Epithelial cell of prostate (primary cell): ENCODE results near the gene AP2A2.
A peak's percentile ranks its signal among the peaks of the same experiment; 100 is the strongest.
"Not testable (repeated sequence)": the region's sequence is repeated elsewhere in the genome, so short reads cannot be mapped to it uniquely, and the experiment has no call there.

Source experiments
- DNase-seq: peaks from one replicate; pipeline ENCODE4 v3.0.0-alpha.2; 2011; ENCODE audit warnings: low read depth, low spot score
- H3K27ac ChIP-seq: fragments of 450-650 bp; 2 replicates; pipeline ENCODE4 v1.5.1; 2017; ENCODE audit warnings: mild to moderate bottlenecking

AP2A2 gene

DNA sequence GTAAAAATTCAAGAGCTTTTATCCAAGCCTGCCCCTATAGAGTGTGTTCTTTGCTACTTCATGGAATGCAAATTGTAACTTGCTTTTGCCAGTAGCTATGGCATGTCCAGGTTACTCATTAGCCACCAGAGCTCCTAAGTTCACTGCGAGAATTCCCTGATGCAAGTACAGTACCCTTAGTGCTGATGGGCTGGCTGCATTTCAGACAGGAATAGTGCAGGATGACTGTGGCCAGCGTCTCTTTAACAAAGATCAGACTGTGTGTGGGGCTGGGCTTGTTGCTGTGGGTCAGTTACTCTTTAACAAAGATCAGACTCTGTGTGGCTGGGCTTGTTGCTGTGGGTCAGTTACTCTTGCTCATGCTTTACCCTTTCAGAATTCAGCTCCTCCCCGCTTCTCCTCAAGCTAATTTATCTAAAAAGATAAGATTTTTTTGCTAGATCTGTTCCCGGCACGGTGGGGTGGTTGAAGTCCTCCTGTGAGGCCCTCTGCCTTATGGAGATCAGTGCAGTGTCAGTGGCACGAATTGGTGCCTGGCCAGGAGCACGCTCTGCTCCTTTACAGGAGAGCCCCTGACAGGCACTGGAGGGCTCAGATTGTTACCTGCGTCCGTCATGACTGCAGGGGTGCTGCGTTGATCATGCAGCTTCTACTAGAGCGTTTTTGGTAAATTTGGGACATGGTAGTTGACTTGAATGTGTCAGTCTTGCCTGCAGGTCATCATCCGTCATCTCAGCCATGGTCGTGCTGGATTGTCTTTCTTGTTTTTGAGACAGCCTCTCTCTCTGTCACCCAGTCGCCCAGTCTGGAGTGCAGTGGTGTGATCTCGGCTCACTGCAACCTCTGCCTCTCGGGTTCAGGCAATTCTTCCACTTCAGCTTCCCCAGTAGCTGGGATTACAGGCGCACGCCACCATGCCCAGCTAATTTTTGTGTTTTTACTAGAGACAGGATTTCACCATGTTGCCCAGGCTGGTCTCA is 27.0 kb downstream of the AP2A2 start:
- H3K27ac ChIP-seq = no peak overlapping the region

DNA sequence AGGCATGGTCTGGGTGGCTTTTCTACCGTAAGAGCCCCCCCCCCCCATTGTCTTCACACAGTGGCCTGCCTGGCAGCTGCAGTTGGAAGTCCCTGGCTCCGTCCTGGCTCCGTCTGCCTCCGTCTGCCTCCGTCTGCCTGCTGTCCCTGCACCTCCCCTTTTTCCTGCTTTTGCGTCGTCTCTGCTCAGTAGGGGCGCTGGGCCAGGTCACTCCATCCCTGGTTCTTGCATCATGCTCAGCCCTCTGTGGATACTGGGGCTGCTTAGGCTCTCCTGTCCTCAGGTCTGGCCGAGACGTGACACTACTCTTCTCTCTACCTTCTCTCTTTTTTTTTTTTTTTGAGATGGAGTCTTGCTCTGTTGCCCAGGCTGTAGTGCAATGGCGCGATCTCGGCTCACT is 27.8 kb downstream of the AP2A2 start:
- no peak overlapping the region for H3K27ac ChIP-seq
- no peak for DNase-seq

More for the DNA sequence above, 27.0 kb downstream of the AP2A2 start:
- DNase-seq = no peak

DNA sequence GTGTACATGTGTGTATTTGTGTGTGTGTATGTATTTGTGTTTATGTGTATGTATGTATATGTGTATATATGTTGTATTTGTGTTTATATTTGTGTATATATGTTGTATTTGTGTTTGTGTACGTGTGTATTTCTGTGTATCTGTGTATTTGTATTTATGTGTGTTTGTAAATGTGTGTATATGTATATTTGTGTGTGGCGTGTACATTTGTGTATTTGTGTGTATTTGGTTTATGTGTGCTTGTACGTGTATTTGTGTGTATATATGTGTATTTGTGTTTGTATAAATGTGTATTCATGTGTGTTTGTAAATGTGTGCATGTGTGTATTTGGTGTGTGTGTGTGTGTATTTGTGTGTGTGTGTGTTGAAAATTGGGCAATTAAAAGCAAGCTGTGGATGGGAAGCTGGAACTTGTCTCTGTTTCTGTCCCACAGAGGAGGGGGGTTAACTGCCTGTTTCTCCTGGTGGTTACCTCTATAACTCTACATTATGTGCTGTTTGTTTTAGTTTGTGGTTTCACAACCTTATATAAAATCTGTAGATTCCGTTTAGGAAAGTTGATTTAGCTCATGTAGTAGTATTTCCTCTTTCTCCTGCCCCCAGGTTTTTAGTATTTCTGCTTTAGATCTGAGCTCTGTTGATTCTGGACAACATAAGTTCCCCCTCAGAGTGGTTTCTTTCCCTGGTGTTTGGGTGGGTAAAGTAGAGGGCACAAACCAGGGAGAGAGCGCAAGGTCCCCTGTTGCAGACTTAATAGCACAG is 28.9 kb downstream of the AP2A2 start:
- DNase-seq = no peak
- no peak overlapping the region for H3K27ac ChIP-seq

DNA sequence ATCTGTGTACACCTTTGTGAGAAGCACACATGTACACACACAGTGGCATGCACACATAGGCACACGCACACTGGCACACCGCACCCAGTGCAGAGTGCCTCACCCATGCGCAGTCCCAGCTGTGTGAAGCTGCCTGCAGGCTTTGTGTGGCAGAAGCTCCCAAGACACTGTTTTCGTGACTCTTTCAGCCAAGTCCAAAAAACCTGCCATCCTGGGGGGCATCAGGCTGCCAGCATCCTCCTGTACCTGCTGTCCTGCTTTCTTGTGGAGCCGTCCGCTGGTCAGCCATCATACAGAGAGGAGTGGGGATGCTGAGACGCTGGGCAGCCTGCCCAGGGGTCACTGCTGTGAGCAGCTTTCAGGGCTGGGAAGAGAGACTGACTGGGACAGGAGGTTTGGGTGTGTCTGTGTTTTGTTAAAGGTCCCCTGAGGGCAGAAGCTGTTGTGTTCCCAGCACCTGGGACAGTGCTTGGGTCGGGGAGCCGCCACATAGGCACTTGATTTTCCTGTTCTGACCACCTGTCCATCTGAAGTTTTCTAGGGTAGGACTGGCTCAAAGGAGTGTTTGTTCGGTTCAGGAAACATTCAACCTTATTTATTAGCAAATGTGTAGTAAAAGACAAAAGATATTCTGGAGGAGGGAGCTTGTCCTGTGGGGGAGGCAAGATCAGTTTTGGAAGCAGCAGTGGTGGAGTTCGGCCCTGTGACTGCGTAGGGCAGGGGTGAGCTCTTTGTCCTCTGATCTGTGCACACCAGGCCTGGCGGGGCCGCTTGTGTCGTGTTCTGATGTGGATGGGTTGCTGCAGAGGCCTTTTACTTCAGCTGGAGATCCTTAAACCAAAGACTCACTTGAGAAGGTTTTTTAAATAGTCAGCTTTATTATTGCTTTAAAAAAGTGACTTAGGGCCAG is 29.7 kb downstream of the AP2A2 start:
- no peak for DNase-seq
- no peak overlapping the region for H3K27ac ChIP-seq

DNA sequence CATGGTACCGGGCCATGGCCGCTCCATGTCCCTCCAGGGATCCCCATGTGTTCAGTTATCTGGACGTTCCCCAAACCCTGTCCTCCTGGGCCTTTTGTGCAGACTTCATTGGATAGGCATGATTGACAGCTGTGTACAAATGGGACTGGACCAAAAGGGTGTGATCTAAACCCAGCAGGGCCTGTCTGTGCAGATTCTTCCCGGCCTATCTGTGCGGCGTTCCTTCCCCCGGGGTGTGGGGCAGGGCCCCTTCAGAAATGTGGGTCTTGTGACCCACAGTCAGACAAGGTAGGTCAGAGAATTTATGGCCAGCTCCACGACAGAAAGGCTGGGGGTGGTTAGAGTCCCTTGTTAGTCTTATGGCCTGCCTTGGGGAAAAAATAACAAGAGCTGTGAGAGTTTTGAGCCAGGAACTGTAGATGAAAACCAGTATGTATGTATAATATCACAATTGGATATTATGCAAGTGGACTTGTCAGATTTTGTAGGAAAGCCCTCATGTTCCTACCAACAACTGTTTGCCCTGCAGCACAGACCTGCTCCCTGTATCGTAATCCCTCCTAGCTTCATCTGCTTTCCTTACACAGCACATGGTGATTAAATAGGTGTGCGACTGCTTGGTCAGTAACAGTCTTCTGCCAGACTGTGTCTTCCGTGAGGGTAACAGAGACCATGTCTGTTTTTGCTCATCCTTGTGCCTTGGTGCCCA is 31.7 kb downstream of the AP2A2 start:
- H3K27ac ChIP-seq = peak overlapping the region; percentile 14
- no peak for DNase-seq

DNA sequence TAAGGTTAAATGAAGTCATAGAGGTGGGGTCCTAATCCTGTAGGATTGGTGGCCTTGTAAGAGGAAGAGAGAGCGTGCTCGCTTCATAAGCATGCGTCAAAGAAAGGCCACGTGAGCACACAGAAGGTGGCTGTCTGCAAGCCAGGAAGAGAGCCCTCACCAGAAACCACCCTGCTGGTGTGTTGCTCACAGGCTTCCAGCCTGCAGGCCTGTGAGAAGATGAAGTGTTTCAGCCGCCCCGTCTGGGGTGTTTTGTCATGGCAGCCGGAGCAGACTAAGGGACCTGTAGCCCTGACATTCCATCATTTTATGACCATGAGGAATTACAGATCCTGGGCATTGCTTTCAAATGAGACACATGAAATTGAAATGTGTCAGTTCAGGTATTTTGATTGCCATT is 32.4 kb downstream of the AP2A2 start:
- no peak overlapping the region for H3K27ac ChIP-seq
- no peak for DNase-seq

DNA sequence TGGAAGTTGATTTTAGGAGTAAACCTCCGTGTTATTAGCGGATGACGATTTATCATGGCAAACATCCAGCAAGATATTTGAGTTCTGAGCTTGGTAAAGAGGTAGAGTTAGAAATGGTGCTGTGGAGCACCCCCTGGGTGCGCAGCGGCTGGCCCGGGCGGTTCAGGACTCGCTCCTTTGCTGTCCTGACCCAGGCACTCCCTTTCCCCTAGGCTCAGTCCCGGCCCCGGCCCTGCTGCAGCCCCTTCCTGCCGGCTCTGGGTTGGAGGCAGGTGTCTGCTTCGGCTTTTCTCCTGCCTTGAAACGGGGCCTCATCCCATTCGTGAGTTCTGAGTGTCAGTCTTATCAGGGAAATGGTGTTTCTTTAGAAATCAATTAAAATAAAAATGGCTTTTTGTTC is 33.4 kb downstream of the AP2A2 start:
- DNase-seq = no peak
- H3K27ac ChIP-seq = no peak overlapping the region

DNA sequence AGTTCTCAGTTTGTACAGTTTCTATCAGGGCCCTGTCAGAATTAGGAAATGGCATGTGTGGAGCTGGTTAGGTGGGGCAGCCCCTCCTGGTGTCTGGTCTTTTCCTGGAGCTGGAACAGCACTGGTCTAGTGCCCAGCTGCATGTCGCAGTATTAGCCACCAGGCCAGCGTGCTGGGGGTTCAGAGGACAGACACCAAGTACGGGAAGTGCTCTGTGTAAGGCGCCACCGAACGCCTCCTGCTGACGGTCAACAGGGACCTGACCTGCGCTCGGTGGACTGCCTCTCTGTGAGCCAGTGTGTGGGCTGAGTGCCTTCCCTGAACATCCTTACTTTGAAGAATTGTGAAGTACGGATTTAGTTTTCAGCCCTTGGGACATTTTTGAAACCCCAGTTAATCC is 33.9 kb downstream of the AP2A2 start:
- H3K27ac ChIP-seq = no peak overlapping the region
- DNase-seq = no peak

DNA sequence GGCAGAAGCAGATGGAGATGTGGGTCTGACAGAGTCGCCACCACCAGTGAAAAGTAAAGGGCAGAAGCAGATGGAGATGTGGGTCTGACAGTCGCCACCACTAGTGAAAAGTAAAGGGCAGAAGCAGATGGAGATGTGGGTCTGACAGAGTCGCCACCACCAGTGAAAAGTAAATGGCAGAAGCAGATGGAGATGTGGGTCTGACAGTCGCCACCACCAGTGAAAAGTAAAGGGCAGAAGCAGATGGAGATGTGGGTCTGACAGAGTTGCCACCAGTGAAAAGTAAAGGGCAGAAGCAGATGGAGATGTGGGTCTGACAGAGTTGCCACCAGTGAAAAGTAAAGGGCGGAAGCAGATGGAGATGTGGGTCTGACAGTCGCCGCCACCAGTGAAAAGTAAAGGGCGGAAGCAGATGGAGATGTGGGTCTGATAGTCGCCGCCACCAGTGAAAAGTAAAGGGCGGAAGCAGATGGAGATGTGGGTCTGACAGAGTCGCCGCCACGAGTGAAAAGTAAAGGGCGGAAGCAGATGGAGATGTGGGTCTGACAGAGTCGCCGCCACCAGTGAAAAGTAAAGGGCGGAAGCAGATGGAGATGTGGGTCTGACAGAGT is 35.7 kb downstream of the AP2A2 start:
- not testable (repeated sequence) for H3K27ac ChIP-seq, DNase-seq

DNA sequence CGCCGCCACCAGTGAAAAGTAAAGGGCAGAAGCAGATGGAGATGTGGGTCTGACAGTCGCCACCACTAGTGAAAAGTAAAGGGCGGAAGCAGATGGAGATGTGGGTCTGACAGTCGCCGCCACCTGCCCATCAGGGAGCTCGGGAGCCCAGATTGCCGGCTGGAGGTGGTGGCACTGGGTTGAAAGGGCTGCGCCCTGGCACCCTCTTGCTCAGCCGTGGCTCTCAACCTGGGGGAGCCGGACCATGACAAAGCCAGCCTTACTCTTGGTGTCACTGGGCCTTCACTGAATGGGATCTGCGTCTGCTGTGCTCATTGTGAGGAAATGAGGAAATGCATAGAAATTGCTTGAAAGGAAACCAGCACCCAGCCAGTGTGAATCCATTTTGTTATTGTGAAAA is 36.3 kb downstream of the AP2A2 start:
- no peak overlapping the region for H3K27ac ChIP-seq
- no peak for DNase-seq

DNA sequence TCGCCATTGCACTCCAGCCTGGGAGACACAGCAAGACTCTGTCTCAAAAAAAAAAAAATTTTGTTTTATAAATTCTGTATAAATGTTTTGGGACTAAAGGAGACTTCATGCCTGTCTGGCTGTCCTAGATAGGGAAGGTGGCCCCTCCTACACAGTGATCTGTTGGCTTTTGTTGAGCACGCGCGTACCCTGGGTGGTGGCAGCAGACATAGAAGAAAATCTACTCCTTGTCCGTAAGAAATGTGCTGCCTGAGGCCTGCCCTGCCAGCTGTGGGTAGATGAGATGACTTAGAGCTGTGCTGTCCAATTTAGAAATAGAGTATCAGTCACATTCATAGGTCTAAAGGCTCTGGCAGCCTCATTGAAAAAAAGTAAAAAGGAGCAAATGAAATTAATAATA is 37.0 kb downstream of the AP2A2 start:
- H3K27ac ChIP-seq = no peak overlapping the region
- DNase-seq = no peak

DNA sequence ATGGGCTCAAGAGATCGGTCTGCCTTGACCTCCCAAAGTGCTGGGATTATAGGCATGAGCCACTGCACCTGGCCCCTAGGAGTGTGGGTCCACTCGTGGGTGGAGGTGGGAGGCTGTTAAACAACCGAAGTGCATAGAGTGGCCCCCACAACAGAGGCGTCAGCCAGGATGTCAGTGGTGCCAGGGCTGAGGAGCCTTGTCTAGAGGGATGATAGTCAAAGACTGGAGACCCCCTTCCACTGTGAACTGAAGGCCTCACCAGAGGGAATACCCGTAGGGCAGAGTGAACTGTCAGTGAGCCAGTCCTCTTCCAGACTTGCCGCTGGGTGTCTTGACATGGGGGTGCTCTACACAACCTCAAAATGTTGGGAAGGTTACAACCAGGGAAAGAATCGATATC is 38.2 kb downstream of the AP2A2 start:
- no peak for DNase-seq
- H3K27ac ChIP-seq = no peak overlapping the region

DNA sequence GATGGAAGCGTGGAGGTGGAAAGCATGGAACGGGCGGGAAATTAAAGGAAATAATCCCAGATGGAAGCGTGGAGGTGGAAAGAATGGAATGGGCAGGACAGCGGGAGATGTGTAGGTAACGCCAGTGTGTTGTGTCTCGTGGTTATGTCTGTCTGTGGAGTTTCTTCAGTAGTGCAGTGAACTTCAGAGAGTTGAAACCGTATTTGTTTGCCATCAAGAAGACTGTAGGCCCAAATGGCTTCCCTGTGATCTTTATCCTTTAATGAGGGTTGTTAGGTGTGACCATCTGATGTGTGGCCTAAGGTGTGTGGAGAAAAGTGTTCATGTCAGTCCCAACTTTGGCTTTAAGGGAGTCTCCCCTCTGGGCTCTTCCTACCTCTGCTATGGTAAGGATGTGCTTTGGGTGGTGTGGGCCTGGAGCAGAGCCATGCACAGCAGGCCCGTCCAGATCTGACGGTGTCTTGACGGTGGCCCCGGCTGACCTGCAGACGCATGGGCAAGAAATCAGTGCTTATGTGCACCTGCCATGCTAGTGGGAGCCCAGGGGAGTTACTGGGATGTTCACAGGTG is 39.6 kb downstream of the AP2A2 start:
- DNase-seq = no peak

DNA sequence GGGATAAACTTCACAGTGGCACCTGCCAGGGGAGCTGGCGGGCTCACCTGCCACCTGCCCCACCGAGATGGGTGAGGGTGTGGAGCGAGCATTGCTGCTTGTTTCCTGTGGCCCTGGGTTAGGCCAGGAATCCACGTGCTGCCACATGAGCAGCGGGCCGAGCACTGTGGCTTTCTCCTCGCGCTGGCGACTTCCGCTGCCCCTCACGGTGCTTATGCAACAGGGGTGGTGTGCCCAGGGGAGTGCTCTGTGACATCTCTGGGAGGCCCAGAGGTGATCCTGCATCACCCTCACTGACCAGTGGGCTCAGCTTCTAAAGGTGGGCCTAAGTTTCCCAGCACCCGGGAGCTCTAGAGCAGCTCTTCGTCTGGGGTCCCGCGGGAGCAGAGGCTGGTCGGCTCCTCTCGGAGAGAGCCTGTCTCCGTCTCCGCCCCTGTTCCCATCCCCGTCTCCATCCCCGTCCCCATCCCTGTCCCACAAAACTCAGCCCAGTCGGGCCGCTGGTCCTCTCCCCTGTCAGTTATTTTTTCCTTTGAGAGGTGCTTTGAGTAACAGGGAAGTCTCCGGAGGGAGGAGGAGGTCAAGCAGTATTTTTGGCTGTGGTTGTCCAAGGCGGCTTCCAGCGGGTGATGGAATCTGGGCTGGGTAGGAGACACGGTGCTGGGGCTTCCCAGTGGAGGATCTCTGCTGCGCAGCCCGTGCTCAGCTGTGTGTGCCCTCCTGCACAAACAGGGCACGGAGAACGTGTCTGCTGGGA is 42.5 kb downstream of the AP2A2 start:
- no peak overlapping the region for H3K27ac ChIP-seq

More for the DNA sequence above, 39.6 kb downstream of the AP2A2 start:
- H3K27ac ChIP-seq = no peak overlapping the region

DNA sequence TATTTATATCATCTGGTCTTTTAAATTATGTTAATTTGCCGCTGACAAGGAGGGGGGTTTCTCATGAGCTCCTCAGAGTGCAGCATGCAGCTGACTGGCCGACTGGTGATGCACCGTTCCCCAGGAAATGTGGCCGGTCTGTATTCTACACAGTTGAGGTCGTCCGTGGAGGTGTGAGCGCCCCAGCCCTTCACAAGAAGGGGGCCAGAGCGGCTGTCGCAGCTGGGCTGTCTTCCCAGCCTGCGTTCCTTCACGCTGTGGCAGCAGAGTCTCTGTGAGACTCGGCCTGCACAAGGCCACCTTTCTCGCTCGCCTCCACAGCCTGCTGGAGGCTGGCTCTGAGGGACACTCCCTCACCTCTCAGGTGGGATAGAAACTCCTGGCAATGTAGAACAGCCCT is 43.2 kb downstream of the AP2A2 start:
- DNase-seq = no peak
- H3K27ac ChIP-seq = no peak overlapping the region

More for the DNA sequence above, 42.5 kb downstream of the AP2A2 start:
- DNase-seq = no peak

DNA sequence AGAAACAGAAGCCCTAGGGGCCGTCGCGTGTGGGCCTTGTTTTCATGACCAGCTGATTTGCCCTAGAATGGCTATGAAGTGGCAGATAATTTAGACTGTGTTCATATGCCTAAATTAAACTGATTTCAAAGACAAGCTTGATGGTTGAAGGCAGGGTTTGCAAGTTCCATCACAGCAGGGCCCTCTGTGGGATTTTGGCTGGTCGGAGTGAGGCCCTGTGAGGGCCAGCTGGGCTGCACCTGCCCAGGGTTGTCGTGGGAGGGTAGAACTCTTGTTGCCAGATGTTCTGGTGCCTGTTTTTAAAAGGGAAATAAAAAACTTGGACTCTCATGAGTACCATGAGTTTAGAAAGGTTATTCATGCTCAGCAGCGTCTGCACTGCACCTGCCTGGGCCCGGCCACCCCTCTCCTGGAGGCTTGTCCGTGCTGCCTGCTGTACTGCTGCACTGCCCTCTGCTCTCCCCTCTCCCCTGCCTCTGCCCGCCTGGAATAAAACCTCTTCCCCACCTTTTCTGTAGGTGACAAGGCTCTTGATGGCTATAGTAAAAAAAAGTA is 44.1 kb downstream of the AP2A2 start:
- no peak overlapping the region for H3K27ac ChIP-seq
- DNase-seq = no peak

DNA sequence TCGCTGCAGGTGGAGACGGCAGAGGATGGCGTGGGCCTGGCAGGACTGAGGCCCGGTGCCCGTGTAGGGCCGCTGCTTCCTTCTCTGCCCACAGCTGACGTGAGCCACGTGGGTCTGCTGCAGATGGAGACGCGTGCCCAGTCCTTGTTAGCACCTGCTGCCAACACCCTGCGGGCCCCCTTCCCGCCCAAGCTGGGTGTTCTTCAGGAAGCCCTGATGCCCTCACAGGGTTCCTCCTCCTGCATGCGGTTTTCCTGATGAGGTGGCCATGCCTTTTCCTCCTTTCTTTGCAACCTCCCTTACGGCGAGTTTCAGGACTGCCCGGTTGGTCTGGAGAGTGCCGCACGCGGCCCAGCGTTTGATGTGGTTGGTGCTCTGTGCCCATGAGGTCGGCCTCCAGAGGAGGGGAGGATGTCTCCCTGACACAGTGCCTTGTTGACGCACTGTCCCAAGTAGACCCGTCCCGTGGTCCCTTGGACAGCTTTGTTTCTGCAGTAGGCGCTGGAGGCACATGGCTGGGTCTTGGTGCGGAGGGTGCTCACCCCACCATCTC is 44.7 kb downstream of the AP2A2 start:
- H3K27ac ChIP-seq = no peak overlapping the region
- no peak for DNase-seq
